Tibial artery (tissue), 4 donors: ENCODE results near the gene SUMO3.

ENCODE experiments used
- DNase-seq, 2 donors: peaks; one replicate each; pipeline ENCODE4 v3.0.0-alpha.2; 2019
- H3K27ac ChIP-seq, 2 donors: fragments of 200-600 bp; sonication (generic) in 1 of 2; 1 replicate in 1 of 2; 2 replicates in 1 of 2; pipeline ENCODE4 v1.5.1; 2018 to 2019; ENCODE audit warnings: mild to moderate bottlenecking in 1 of 2
- H3K27me3 ChIP-seq, 2 donors: fragments of 200-600 bp; sonication (generic) in 1 of 2; one replicate each; pipeline versions ENCODE4 v1.5.1 to v1.6.0; 2016 to 2019
- H3K36me3 ChIP-seq, 3 donors: fragments of 200-600 bp; sonication (generic) in 2 of 3; one replicate each; pipeline ENCODE4 v1.5.1; 2016 to 2019; ENCODE audit warnings: mild to moderate bottlenecking in 2 of 3
- H3K4me1 ChIP-seq, 4 donors: fragments of 200-600 bp; sonication (generic) in 2 of 4; 1 replicate in 3 of 4; 2 replicates in 1 of 4; pipeline ENCODE4 v1.5.1; 2016 to 2019
- H3K4me3 ChIP-seq, 2 donors: fragments of 200-600 bp; sonication (generic) in 1 of 2; 1 replicate in 1 of 2; 2 replicates in 1 of 2; pipeline ENCODE4 v1.5.1; 2018 to 2019; ENCODE audit warnings: mild to moderate bottlenecking in 2 of 2
- H3K9me3 ChIP-seq, 3 donors: fragments of 200-600 bp; sonication (generic) in 1 of 3; one replicate each; pipeline ENCODE4 v1.5.1; 2016 to 2019
- CTCF ChIP-seq, 2 experiments: fragments of 200-600 bp in 1 of 2; fragments of 450-650 bp in 1 of 2; IDR thresholded peaks; one replicate each; pipeline ENCODE4 v1.5.1; 2017 to 2019; ENCODE audit warnings: antibody characterized with exemption in 2 of 2, mild to moderate bottlenecking in 1 of 2, moderate library complexity in 1 of 2
- intact Hi-C: fragments of 100-400 bp; cut with DNase I; formaldehyde crosslinking; loops from one replicate; pipeline ENCODE4 v1.15.0; 2023; ENCODE audit warnings: low total_unique reads

Gene SUMO3

GRCh38 chr21:44831227-44831860 is 13.5 kb upstream of the SUMO3 start:
- Histone ChIP-seq H3K27ac (no peak overlapping the region), H3K9me3 (peaks cover 0 to 19% (median 5%) of the 10 kb centered on the region in 3 donors), H3K4me3 (no peak overlapping the region), H3K27me3 (peaks cover 0 to 5% of the 10 kb centered on the region in 2 donors), H3K36me3 (no peaks in the 10 kb centered on the region), H3K4me1 (peaks cover 0 to under 1% (median 0%) of the 10 kb centered on the region in 4 donors)
- intact Hi-C loops, result loop anchor here (5.0 kb wide), 1 partner anchor 1844 kb away; no protein-coding TSS in a partner anchor
- DNase-seq, result peak in 1 of 2 donors; percentile 3
- no peak for TF ChIP-seq CTCF (IDR thresholded peaks at IDR 0.05)

- H3K4me3 ChIP-seq, result no peak overlapping the region
- no peaks in the 10 kb centered on the region for H3K36me3 ChIP-seq
- DNase-seq, result no peak
- intact Hi-C loops, result loop anchor here (5.0 kb wide), 1 partner anchor 1842 kb away; no protein-coding TSS in a partner anchor
- H3K4me1 ChIP-seq, result no peaks in the 10 kb centered on the region
- H3K27ac ChIP-seq, result no peak overlapping the region
- no peaks in the 10 kb centered on the region for H3K27me3 ChIP-seq
- H3K9me3 ChIP-seq, result peaks cover 0 to 19% (median 5%) of the 10 kb centered on the region in 3 donors
- TF ChIP-seq CTCF (IDR thresholded peaks at IDR 0.05), result no peak
Observed at GRCh38 chr21:44829507-44830092, 11.7 kb upstream of the SUMO3 start.

GRCh38 chr21:44828362-44829056 is 10.6 kb upstream of the SUMO3 start:
- no peaks in the 10 kb centered on the region for H3K4me1 ChIP-seq
- intact Hi-C loops, result no loop called here
- H3K27ac ChIP-seq, result no peak overlapping the region
- peaks cover 0 to 19% (median 5%) of the 10 kb centered on the region in 3 donors for H3K9me3 ChIP-seq
- no peaks in the 10 kb centered on the region for H3K27me3 ChIP-seq
- DNase-seq, result no peak
- TF ChIP-seq CTCF (IDR thresholded peaks at IDR 0.05), result no peak
- H3K4me3 ChIP-seq, result no peak overlapping the region
- no peaks in the 10 kb centered on the region for H3K36me3 ChIP-seq

- Histone ChIP-seq H3K27ac (no peak overlapping the region), H3K36me3 (no peaks in the 10 kb centered on the region), H3K9me3 (peaks cover 0 to 30% (median 22%) of the 10 kb centered on the region in 3 donors), H3K27me3 (no peaks in the 10 kb centered on the region), H3K4me3 (no peak overlapping the region), H3K4me1 (peaks cover 0 to 7% (median 6%) of the 10 kb centered on the region in 4 donors)
- no peak for TF ChIP-seq CTCF (IDR thresholded peaks at IDR 0.05)
- DNase-seq, result no peak
- intact Hi-C loops, result no loop called here
Observed at GRCh38 chr21:44823179-44823660, 5.4 kb upstream of the SUMO3 start.

- Histone ChIP-seq H3K36me3 (no peaks in the 10 kb centered on the region), H3K27me3 (no peaks in the 10 kb centered on the region), H3K4me1 (peaks cover 0 to 7% (median 6%) of the 10 kb centered on the region in 4 donors), H3K27ac (no peak overlapping the region), H3K9me3 (peaks cover 0 to 24% (median 22%) of the 10 kb centered on the region in 3 donors), H3K4me3 (no peak overlapping the region)
- no peak for TF ChIP-seq CTCF (IDR thresholded peaks at IDR 0.05)
- intact Hi-C loops, result no loop called here
- no peak for DNase-seq
Observed at GRCh38 chr21:44822484-44823178, 4.8 kb upstream of the SUMO3 start.
